GM18907 (cell line): Measurements from ENCODE around the gene CCL18.
"Not testable (repeated sequence)": the region's sequence is repeated elsewhere in the genome, so short reads cannot be mapped to it uniquely, and the experiment has no call there.

Source experiments
- ATAC-seq: cut with Tn5 transposase; IDR thresholded peaks from one replicate; pipeline ENCODE4 v1.9.1; 2021; ENCODE audit warnings: mild to moderate bottlenecking, moderate library complexity; ENCODE audit not compliant: unreplicated experiment

Gene CCL18

DNA sequence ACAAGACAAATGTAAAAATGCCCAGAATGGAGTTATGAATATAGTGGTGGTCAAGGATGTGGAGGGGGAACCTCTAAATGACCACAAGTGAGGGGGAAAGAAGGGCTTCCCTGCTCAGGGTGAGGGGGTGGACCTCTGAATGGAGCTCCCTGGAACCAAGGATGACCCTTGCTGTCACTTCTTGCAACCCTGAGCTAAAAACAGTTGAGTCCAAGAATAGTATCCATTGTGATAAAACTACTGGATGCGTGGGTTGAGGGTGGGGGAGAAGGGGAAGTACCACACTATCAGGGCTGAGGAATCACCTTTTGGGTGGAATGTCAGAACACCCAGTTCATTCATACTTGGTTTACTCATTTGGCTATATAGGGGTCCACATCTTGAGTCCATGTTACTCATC, 34.9 kb downstream of the CCL18 start:
- ATAC-seq, result not testable (repeated sequence)

- peak; percentile 70 for ATAC-seq
Observed at GRCh38 chr17:36103401-36103975, 39.4 kb downstream of the CCL18 start, which contains the start of gene CCL4. TSS of gene CCL4 (plus strand) at chr17:36103827. CDS start at chr17:36103906, 79 bp downstream.

DNA sequence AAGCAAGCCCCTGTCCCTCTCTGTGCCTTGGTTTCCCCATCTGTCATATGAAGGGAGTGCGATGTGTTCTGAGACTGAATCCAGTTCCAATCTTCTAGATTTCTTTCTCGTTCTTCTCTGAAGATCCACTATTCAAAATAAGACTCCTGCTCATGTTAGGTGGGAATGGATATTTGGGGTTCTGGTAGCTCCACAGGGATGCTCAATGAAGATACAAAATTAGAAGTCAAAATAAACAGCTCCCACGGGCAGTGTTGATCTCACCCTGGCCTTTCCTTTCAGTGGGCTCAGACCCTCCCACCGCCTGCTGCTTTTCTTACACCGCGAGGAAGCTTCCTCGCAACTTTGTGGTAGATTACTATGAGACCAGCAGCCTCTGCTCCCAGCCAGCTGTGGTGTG, 40.2 kb downstream of the CCL18 start:
- ATAC-seq, result not testable (repeated sequence)

- ATAC-seq, result no peak
Observed at GRCh38 chr17:36104701-36105181, 40.7 kb downstream of the CCL18 start.

GRCh38 chr17:36105781-36106492, 41.9 kb downstream of the CCL18 start:
- ATAC-seq, result no peak

DNA sequence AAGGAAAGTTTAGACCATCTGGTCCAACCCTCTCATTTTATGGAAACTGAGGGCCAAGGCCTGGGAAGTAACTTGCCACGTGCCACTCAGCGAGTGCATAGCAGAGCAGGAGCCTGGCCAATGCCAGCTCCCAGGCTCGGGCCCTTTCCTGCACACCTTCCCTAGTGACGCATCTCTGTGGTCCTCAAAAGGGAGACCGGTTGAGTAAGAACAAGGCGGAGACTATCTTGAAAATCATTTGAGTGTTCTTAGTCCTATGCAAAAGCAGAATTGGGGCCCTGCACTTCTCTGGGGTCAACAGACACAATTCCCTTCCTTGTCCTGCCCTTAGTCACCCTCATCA, 42.4 kb downstream of the CCL18 start:
- no peak for ATAC-seq

DNA sequence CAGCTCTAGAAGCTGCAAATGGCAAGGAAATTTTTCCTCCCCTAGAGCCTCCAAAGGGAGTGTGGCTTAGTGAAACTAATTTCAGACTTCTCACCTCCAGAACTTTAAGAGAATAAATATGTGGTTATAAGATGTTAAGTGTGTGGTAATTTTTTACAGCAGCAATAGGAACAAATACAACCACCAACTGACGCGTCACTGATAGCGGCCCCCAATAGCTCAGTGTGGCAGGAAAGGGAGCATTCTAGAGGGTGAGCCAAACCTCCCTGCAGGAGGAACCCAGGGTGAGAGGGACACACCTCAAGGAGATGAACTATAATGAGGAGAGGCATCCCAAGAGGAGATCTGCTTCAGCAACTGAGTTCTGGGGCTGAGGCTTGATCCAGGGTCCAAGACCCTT, 43.6 kb downstream of the CCL18 start:
- ATAC-seq, result no peak

- not testable (repeated sequence) for ATAC-seq
Observed at GRCh38 chr17:36108265-36108664, 44.2 kb downstream of the CCL18 start.

- ATAC-seq, result no peak
Observed at GRCh38 chr17:36111068-36111490, 47.0 kb downstream of the CCL18 start.

DNA sequence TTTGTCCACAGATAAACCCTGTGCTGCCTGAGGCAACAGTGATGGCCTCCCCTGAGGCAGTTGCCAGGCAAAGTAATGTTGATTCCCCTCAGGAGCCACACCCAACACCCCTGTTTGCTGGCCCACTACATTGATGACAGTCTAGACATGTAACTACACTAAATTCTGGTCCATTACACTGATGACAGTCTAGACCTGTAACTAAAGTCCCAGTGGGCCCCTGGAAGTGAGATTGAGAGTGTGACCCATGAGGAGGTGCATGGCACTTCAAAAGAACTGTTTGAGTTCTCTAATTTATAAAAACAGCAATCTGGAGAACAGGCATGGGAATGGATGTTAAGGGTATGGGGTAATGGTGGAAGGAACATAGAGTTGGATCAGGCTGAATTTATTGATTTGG, 48.5 kb downstream of the CCL18 start:
- ATAC-seq, result no peak

- ATAC-seq, result not testable (repeated sequence)
Observed at GRCh38 chr17:36113131-36113530, 49.1 kb downstream of the CCL18 start.

DNA sequence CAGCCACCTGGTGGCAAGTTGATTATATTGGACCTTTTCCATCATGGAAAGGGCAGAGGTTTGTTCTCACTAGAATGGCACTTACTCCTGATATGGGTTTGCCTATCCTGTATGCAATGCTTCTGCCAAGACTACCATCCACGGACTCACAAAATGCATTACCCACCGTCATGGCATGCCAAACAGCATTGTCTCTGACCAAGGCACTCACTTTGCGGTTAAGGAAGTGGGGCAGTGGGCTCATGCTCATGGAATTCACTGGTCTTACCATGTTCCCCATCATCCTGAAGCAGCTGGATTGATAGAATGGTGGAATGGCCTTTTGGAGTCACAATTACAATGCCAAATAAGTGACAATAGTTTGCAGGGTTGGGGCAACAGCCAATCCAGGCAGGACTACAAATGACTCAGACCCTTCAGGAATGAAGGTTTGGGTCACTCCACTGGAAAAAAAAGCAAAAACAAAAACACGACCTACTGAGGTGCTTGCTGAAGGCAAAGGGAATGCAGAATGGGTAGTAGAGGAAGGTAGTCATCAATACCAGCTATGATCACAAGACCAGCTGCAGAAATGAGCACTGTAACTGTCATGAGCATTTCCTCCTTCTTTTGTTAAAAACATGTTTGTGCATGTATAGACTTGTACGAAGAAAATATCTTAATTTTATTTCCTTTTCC, 51.0 kb downstream of the CCL18 start:
- not testable (repeated sequence) for ATAC-seq

GRCh38 chr17:36115649-36115977, 51.5 kb downstream of the CCL18 start:
- ATAC-seq, result not testable (repeated sequence)

- ATAC-seq, result no peak
Observed at GRCh38 chr17:36117505-36118382, 53.7 kb downstream of the CCL18 start.

DNA sequence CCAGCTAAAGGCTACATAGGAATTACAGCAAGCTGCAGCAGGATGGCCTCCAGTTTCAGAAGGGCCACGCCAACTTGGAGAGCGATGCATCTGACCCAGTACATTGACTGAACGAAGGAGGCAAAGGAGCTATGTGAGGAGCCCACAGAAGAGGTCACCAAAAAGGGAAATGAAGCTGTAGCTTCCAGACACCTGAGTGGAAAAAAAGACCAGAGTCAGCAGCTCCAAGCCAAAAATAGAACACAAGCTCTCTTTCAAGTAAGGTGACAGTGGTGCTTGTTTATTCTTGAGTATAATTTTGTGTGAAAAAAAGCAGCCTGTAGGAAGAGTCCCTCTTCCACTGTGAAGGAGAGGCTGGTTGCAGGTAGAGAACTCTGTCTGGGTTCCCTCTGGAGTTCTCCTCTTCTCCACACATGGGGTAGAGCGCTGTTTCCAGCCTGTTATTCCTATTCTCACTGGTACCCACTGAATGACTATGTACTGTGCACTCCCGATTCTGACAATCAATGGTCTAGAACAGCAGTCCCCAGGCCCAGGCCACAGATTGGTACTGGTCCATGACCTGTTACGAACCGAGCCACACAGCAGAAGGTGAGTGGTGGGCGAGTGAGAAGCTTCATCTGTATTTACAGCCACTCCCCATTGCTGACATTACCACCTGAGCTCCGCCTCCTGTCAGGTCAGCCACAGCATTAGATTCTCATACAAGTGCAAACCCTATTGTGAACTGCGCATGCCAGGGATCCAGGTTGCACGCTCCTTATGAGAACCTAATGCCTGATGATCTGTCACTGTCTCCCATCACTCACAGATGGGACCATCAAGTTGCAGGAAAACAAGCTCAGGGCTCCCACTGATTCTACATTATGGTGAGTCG, 54.6 kb downstream of the CCL18 start:
- no peak for ATAC-seq

DNA sequence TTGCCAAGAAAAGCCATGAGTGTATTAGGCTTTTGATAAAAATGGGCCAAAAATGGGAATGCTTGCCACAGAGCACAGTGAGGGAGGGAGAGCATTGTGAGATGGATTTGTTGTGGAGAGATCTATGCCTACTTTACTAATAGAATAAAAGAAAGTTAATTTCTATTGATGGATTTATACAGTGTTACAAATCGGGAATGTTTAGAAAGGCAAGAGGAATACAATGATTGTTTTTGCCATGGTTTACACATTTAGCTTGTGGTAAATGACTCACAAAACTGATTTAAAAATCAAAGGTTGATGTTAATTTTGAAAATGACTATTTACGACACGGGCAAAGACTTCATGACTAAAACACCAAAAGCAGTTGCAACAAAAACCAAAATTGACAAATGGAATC, 56.1 kb downstream of the CCL18 start:
- ATAC-seq, result no peak

DNA sequence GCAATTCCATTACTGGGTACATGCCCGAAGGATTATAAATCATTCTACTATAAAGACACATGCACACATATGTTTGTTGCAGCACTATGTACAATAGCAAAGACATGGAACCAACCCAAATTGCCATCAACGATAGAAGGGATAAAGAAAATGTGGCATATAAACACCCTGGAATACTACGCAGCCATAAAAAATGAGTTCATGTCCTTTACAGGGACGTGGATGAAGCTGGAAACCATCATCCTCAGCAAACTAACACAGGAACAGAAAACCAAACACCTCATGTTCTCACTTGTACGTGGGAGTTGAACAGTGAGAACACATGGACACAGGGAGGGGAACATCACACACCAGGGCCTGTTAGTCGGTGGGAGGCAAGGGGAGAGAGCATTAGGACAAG, 57.0 kb downstream of the CCL18 start:
- ATAC-seq, result not testable (repeated sequence)
